Brain microvascular endothelial cell (primary cell): ENCODE data around the gene ORAI2.

Experiments
- DNase-seq: peaks from one replicate; pipeline ENCODE4 v3.0.0-alpha.2; 2020
- H3K27ac ChIP-seq: fragments of 250-450 bp; sonication (Bioruptor Pico); 2 replicates; pipeline ENCODE4 v1.5.1; 2020; ENCODE audit warnings: mild to moderate bottlenecking, moderate library complexity
- H3K27me3 ChIP-seq: fragments of 250-450 bp; sonication (Bioruptor Pico); replicated peaks from 2 replicates; pipeline ENCODE4 v1.5.1; 2020; ENCODE audit warnings: mild to moderate bottlenecking
- H3K36me3 ChIP-seq: fragments of 250-450 bp; sonication (Bioruptor Pico); replicated peaks from 2 replicates; pipeline ENCODE4 v1.5.1; 2020; ENCODE audit warnings: mild to moderate bottlenecking
- H3K4me3 ChIP-seq: 2 replicates; pipeline ENCODE4 v1.5.1; 2011; ENCODE audit warnings: low read depth, mild to moderate bottlenecking, control low read depth, low read length, moderate library complexity
- in situ Hi-C: cut with HindIII; loops from 2 replicates; pipeline ENCODE4 v1.10.0; 2017; ENCODE audit warnings: low sequenced_read_pairs, low pct_ligation_motif_present
- TF ChIP-seq, protein P1 (sequence below): IDR thresholded peaks from 2 replicates; pipeline ENCODE4 v1.5.1; 2011; ENCODE audit warnings: low read depth, mild to moderate bottlenecking, moderate library complexity, low read length, control low read depth, inconsistent platforms; ENCODE audit errors: missing control alignments

The ORAI2 gene

GRCh38 chr7:102410123-102410522 is 23.3 kb upstream of the ORAI2 start:
- Histone ChIP-seq H3K4me3 (no peak overlapping the region), H3K27ac (no peak overlapping the region), H3K27me3 (no peaks in the 10 kb centered on the region), H3K36me3 (peaks cover 64% of the 10 kb centered on the region)
- DNase-seq, result no peak
- TF ChIP-seq, protein P1, sequence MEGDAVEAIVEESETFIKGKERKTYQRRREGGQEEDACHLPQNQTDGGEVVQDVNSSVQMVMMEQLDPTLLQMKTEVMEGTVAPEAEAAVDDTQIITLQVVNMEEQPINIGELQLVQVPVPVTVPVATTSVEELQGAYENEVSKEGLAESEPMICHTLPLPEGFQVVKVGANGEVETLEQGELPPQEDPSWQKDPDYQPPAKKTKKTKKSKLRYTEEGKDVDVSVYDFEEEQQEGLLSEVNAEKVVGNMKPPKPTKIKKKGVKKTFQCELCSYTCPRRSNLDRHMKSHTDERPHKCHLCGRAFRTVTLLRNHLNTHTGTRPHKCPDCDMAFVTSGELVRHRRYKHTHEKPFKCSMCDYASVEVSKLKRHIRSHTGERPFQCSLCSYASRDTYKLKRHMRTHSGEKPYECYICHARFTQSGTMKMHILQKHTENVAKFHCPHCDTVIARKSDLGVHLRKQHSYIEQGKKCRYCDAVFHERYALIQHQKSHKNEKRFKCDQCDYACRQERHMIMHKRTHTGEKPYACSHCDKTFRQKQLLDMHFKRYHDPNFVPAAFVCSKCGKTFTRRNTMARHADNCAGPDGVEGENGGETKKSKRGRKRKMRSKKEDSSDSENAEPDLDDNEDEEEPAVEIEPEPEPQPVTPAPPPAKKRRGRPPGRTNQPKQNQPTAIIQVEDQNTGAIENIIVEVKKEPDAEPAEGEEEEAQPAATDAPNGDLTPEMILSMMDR, result no peak
- in situ Hi-C loops, result no loop called here

GRCh38 chr7:102410918-102411317 is 22.5 kb upstream of the ORAI2 start:
- H3K4me3 ChIP-seq, result no peak overlapping the region
- in situ Hi-C loops, result no loop called here
- DNase-seq, result no peak
- TF ChIP-seq, protein P1, result no peak
- no peaks in the 10 kb centered on the region for H3K27me3 ChIP-seq
- H3K36me3 ChIP-seq, result peaks cover 64% of the 10 kb centered on the region
- H3K27ac ChIP-seq, result no peak overlapping the region

- peak; percentile 26 for DNase-seq
- no peak overlapping the region for H3K27ac ChIP-seq
- in situ Hi-C loops, result no loop called here
- no peaks in the 10 kb centered on the region for H3K27me3 ChIP-seq
- no peak overlapping the region for H3K4me3 ChIP-seq
- H3K36me3 ChIP-seq, result peaks cover 64% of the 10 kb centered on the region
- TF ChIP-seq, protein P1, result peak; percentile 69
Observed at GRCh38 chr7:102412548-102412947, 20.8 kb upstream of the ORAI2 start.

- DNase-seq, result no peak
- no peak overlapping the region for H3K4me3 ChIP-seq
- no peak overlapping the region for H3K27ac ChIP-seq
- H3K36me3 ChIP-seq, result peaks cover 59% of the 10 kb centered on the region
- in situ Hi-C loops, result no loop called here
- TF ChIP-seq, protein P1, result no peak
- H3K27me3 ChIP-seq, result no peaks in the 10 kb centered on the region
Observed at GRCh38 chr7:102413091-102413490, 20.3 kb upstream of the ORAI2 start.

DNA sequence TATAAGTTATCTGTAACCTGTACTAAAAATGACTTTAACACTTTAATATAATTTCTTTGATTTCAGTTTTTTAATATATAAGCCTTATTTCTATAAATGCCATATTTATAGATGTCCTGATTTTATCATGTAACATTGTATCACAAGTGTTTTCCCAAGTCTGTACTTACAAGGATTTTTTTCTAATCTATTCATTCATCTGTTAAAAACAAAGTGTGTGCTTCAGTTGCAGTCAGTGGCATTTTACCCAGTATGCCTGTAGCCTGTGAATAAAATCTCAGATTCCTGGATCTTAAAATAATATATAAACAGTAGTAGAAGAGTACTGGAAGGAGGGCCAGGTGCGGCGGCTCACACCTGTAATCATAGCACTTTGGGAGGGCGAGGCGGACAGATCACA is 19.8 kb upstream of the ORAI2 start:
- Histone ChIP-seq H3K27me3 (no peaks in the 10 kb centered on the region), H3K27ac (no peak overlapping the region), H3K36me3 (peaks cover 59% of the 10 kb centered on the region), H3K4me3 (no peak overlapping the region)
- in situ Hi-C loops, result no loop called here
- TF ChIP-seq, protein P1, result no peak
- DNase-seq, result no peak

DNA sequence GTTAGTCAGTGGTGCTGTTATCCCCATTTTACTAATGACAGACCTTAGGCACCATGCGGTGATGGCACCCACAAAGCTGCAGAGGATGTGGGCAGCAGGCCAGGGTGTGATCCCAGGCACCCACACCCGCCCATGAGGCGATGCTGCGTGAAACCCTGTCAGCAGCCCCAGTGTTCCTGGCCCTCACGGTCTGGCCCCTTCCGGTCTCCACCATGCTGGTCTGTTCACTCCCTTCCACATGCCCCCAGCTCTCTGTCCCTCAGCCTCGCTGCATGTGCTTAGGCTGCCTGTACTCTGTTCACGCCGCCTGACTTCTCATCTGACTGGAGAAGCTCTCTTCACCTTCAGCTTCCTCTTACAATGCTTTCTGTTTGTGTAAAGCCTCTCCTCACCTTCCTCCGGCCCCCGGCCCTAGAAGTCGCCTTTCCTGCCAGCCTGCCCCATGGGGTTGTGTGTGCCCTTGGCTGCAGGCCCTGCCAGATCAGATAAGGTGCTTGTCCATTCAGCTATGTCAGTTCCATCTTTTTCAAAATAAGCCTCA is 17.6 kb upstream of the ORAI2 start:
- no peak for DNase-seq
- H3K27me3 ChIP-seq, result no peaks in the 10 kb centered on the region
- H3K36me3 ChIP-seq, result peaks cover 51% of the 10 kb centered on the region
- in situ Hi-C loops, result no loop called here
- H3K4me3 ChIP-seq, result no peak overlapping the region
- TF ChIP-seq, protein P1, result no peak
- no peak overlapping the region for H3K27ac ChIP-seq
